ENCODE data around the gene LRATD1. TPM values are rescaled to one million over a fixed set of nuclear protein-coding genes. Genes with fewer than 3 reads are reported as not detected.
A peak's percentile ranks its signal among the peaks of the same experiment; 100 is the strongest.

Gene LRATD1
- total RNA-seq, 3 donors from 2014 or later: 1.6 to 10.0 (median 4.9) TPM

- TF ChIP-seq POLR2AphosphoS5 (IDR thresholded peaks at IDR 0.05) (no peak), POLR2A (IDR thresholded peaks at IDR 0.05) (no peak), CTCF (IDR thresholded peaks at IDR 0.05) (no peak)
- H3K27ac ChIP-seq: no peak overlapping the region
- H3K27me3 ChIP-seq: no peaks in the 10 kb centered on the region
- DNase-seq (ENCODE audit: low spot score in 2 of 2): no peak
- H3K4me3 ChIP-seq: no peak overlapping the region
- intact Hi-C loops (cut with DNase I; ENCODE audit: low total_unique reads): no loop called here
- no peaks in the 10 kb centered on the region for H3K4me1 ChIP-seq
- no peaks in the 10 kb centered on the region for H3K36me3 ChIP-seq
- no peaks in the 10 kb centered on the region for H3K9me3 ChIP-seq
These were observed 9.3 kb upstream of the LRATD1 start for GRCh38 chr2:14623237-14623636.

- H3K4me1 ChIP-seq: no peaks in the 10 kb centered on the region
- intact Hi-C loops (cut with DNase I; ENCODE audit: low total_unique reads): no loop called here
- H3K4me3 ChIP-seq: no peak overlapping the region
- no peaks in the 10 kb centered on the region for H3K9me3 ChIP-seq
- H3K27ac ChIP-seq: no peak overlapping the region
- no peaks in the 10 kb centered on the region for H3K27me3 ChIP-seq
- TF ChIP-seq POLR2AphosphoS5 (IDR thresholded peaks at IDR 0.05) (no peak), CTCF (IDR thresholded peaks at IDR 0.05) (no peak), POLR2A (IDR thresholded peaks at IDR 0.05) (no peak)
- no peak for DNase-seq (ENCODE audit: low spot score in 2 of 2)
- no peaks in the 10 kb centered on the region for H3K36me3 ChIP-seq
These were observed 5.6 kb upstream of the LRATD1 start for GRCh38 chr2:14626873-14627272.

- no peaks in the 10 kb centered on the region for H3K9me3 ChIP-seq
- H3K4me1 ChIP-seq: no peaks in the 10 kb centered on the region
- H3K27me3 ChIP-seq: no peaks in the 10 kb centered on the region
- H3K27ac ChIP-seq: no peak overlapping the region
- intact Hi-C loops (cut with DNase I; ENCODE audit: low total_unique reads): no loop called here
- no peak for TF ChIP-seq POLR2A (IDR thresholded peaks at IDR 0.05)
- no peaks in the 10 kb centered on the region for H3K36me3 ChIP-seq
- peak in 1 of 2 donors; percentile 19 for DNase-seq (ENCODE audit: low spot score in 2 of 2)
- H3K4me3 ChIP-seq: no peak overlapping the region
These were observed 3.6 kb upstream of the LRATD1 start for GRCh38 chr2:14628901-14629300.

GRCh38 chr2:14631406-14632040, 994 bp upstream of the LRATD1 start:
- Histone ChIP-seq H3K27ac (no peak overlapping the region), H3K9me3 (no peaks in the 10 kb centered on the region), H3K4me1 (no peaks in the 10 kb centered on the region), H3K36me3 (no peaks in the 10 kb centered on the region), H3K27me3 (no peaks in the 10 kb centered on the region), H3K4me3 (peak overlapping the region in 1 of 3 donors; percentile 70)
- no peak for DNase-seq (ENCODE audit: low spot score in 2 of 2)
- TF ChIP-seq CTCF (IDR thresholded peaks at IDR 0.05): no peak
- no peak for TF ChIP-seq POLR2AphosphoS5 (IDR thresholded peaks at IDR 0.05)
- TF ChIP-seq POLR2A (IDR thresholded peaks at IDR 0.05): no peak
- intact Hi-C loops (cut with DNase I; ENCODE audit: low total_unique reads): no loop called here

GRCh38 chr2:14633061-14633460, 544 bp downstream of the LRATD1 start:
- Histone ChIP-seq H3K4me3 (peak overlapping the region; percentile 36 to 77 (median 70)), H3K27me3 (no peaks in the 10 kb centered on the region), H3K36me3 (no peaks in the 10 kb centered on the region), H3K4me1 (no peaks in the 10 kb centered on the region), H3K27ac (peak overlapping the region in 1 of 2 donors; percentile 29), H3K9me3 (no peaks in the 10 kb centered on the region)
- TF ChIP-seq POLR2A (IDR thresholded peaks at IDR 0.05) (no peak), POLR2AphosphoS5 (IDR thresholded peaks at IDR 0.05) (no peak), CTCF (IDR thresholded peaks at IDR 0.05) (no peak)
- intact Hi-C loops (cut with DNase I; ENCODE audit: low total_unique reads): no loop called here
- no peak for DNase-seq (ENCODE audit: low spot score in 2 of 2)

Measured in breast epithelium (tissue), 4 donors.